Prostate gland (tissue), 2 donors: Measurements from ENCODE around the gene PANX3. TPM values are rescaled to one million over a fixed set of nuclear protein-coding genes. Genes with fewer than 3 reads are reported as not detected.

ENCODE experiments used
- DNase-seq: peaks from one replicate; pipeline ENCODE4 v3.0.0-alpha.2; 2019; ENCODE audit warnings: low spot score
- H3K27ac ChIP-seq, 2 donors: fragments of 200-600 bp; sonication (generic); 2 replicates each; pipeline ENCODE4 v1.5.1; 2017 to 2019
- H3K27me3 ChIP-seq: fragments of 200-600 bp; sonication (generic); replicated peaks from 2 replicates; pipeline ENCODE4 v1.5.1; 2019; ENCODE audit not compliant: insufficient read depth
- H3K36me3 ChIP-seq, 2 donors: fragments of 200-600 bp; sonication (generic); 1 replicate in 1 of 2; 2 replicates in 1 of 2; pipeline versions ENCODE4 v1.5.1 to v1.8.1; 2017 to 2019
- H3K4me1 ChIP-seq: fragments of 200-600 bp; sonication (generic); replicated peaks from 2 replicates; pipeline ENCODE4 v1.5.1; 2019
- H3K4me3 ChIP-seq, 2 donors: fragments of 200-600 bp; sonication (generic); 2 replicates each; pipeline ENCODE4 v1.5.1; 2017 to 2019
- H3K9me3 ChIP-seq: fragments of 200-600 bp; sonication (generic); 2 replicates; pipeline ENCODE4 v1.5.1; 2017
- POLR2A ChIP-seq: fragments of 450-650 bp; IDR thresholded peaks from one replicate; pipeline ENCODE4 v1.6.1; 2016; ENCODE audit warnings: antibody characterized with exemption, mild to moderate bottlenecking
- POLR2AphosphoS5 ChIP-seq: sonication (generic); formaldehyde crosslinking; IDR thresholded peaks from one replicate; pipeline ENCODE4 v1.6.1; 2017; ENCODE audit warnings: antibody characterized with exemption
- WGBS: methylation state at CpG from one replicate; pipeline ENCODE4 v1.1.5; 2018; 5-methylcytosine and 5-hydroxymethylcytosine counted together
- intact Hi-C: fragments of 100-400 bp; cut with DNase I; formaldehyde crosslinking; loops from one replicate; pipeline ENCODE4 v1.14.2; 2022
- total RNA-seq, 2 donors: library from RNA; depleted of rRNA; stranded (reverse); fragments of >200 nt; gene quantifications; one replicate each; pipeline ENCODE4 v1.1.0, GENCODE V29; 2016
- TF ChIP-seq, protein P1 (sequence below), 4 experiments: fragments of 200-600 bp in 2 of 4; fragments of 450-650 bp in 2 of 4; sonication (generic) in 2 of 4; IDR thresholded peaks; 1 replicate in 3 of 4; 2 replicates in 1 of 4; pipeline ENCODE4 v1.5.1; 2016 to 2019; ENCODE audit warnings: antibody characterized with exemption in 4 of 4, mild to moderate bottlenecking in 2 of 4, moderate library complexity in 2 of 4

The PANX3 gene, protein sequence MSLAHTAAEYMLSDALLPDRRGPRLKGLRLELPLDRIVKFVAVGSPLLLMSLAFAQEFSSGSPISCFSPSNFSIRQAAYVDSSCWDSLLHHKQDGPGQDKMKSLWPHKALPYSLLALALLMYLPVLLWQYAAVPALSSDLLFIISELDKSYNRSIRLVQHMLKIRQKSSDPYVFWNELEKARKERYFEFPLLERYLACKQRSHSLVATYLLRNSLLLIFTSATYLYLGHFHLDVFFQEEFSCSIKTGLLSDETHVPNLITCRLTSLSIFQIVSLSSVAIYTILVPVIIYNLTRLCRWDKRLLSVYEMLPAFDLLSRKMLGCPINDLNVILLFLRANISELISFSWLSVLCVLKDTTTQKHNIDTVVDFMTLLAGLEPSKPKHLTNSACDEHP
- total RNA-seq, result not detected

DNA sequence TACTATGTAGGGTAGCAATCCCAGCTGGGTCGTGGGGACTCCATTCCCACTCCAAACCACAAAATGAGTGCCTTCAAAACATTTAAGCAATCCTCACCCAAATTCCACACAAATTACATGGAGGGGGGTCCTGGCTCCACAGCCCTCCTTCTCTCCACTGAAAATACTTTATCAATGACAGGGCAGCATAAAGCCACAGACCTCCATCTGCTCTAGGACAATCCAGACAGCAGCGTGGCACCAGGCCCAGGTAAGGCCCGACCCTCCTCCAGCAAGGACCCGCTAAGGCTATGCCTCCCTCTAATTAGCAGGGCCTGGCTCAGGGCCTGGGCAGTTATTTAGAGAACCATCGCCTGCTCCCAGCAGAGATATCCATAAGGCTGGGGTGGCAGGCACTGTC is at the start of gene PANX3:
Gene PANX3 (plus strand): TSS at position 365 of the 400 bp plus-strand sequence. CDS start 129 bp downstream, outside the sequence.
- DNase-seq, result no peak
- Histone ChIP-seq H3K27ac (no peak within 1 kb of the TSS), H3K27me3 (no peaks in the 10 kb centered on the region), H3K4me3 (no peak within 1 kb of the TSS), H3K36me3 (no peaks in the 10 kb centered on the region), H3K9me3 (no peaks in the 10 kb centered on the region), H3K4me1 (no peaks in the 10 kb centered on the region)
- intact Hi-C loops, result no loop called here
- 63% methylated on average over 5 of the region's 5 CpGs for WGBS
- TF ChIP-seq, protein P1, sequence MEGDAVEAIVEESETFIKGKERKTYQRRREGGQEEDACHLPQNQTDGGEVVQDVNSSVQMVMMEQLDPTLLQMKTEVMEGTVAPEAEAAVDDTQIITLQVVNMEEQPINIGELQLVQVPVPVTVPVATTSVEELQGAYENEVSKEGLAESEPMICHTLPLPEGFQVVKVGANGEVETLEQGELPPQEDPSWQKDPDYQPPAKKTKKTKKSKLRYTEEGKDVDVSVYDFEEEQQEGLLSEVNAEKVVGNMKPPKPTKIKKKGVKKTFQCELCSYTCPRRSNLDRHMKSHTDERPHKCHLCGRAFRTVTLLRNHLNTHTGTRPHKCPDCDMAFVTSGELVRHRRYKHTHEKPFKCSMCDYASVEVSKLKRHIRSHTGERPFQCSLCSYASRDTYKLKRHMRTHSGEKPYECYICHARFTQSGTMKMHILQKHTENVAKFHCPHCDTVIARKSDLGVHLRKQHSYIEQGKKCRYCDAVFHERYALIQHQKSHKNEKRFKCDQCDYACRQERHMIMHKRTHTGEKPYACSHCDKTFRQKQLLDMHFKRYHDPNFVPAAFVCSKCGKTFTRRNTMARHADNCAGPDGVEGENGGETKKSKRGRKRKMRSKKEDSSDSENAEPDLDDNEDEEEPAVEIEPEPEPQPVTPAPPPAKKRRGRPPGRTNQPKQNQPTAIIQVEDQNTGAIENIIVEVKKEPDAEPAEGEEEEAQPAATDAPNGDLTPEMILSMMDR (IDR thresholded peaks at IDR 0.05), result no peak
- no peak for TF ChIP-seq POLR2AphosphoS5
- no peak for TF ChIP-seq POLR2A

DNA sequence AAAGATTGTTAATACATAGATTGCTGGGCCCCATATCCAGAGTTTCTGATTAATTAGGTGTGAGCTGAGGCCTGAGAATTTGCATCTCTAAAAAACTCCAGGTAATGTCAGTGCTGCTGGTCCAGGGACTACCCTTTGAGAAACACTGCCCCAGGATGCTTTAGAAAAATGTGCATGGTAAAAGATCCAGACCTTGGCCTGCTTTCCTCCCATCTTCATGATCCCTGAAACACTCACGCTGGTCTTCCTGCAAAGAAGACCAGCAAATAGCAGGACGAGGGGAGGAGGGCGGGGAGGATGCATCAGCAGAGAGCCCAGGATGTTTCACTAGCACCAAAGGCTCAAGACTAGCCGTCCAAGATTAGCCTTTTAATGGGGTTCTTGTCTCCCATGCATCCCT is 41.5 kb upstream of the PANX3 start, which contains the start of gene OR8A1:
Gene OR8A1 (plus strand): TSS at position 301 of the 400 bp plus-strand sequence. CDS start 123 bp downstream, outside the sequence.
- no peak for TF ChIP-seq POLR2AphosphoS5
- no peak for TF ChIP-seq POLR2A
- TF ChIP-seq, protein P1 (IDR thresholded peaks at IDR 0.05), result no peak
- no peaks in the 10 kb centered on the region for H3K4me1 ChIP-seq
- no peak within 1 kb of the TSS for H3K27ac ChIP-seq
- H3K9me3 ChIP-seq, result no peaks in the 10 kb centered on the region
- WGBS, result 37% methylated on average over 4 of the region's 4 CpGs
- DNase-seq, result no peak
- H3K27me3 ChIP-seq, result no peaks in the 10 kb centered on the region
- intact Hi-C loops, result no loop called here
- no peaks in the 10 kb centered on the region for H3K36me3 ChIP-seq
- no peak within 1 kb of the TSS for H3K4me3 ChIP-seq

DNA sequence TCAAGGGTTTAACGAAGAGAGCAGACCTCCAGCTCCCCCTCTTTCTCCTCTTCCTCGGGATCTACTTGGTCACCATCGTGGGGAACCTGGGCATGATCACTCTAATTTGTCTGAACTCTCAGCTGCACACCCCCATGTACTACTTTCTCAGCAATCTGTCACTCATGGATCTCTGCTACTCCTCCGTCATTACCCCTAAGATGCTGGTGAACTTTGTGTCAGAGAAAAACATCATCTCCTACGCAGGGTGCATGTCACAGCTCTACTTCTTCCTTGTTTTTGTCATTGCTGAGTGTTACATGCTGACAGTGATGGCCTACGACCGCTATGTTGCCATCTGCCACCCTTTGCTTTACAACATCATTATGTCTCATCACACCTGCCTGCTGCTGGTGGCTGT is 41.1 kb upstream of the PANX3 start:
- no peaks in the 10 kb centered on the region for H3K9me3 ChIP-seq
- DNase-seq, result no peak
- no peak for TF ChIP-seq POLR2A
- TF ChIP-seq, protein P1 (IDR thresholded peaks at IDR 0.05), result no peak
- no peak for TF ChIP-seq POLR2AphosphoS5
- H3K4me3 ChIP-seq, result no peak overlapping the region
- no peak overlapping the region for H3K27ac ChIP-seq
- H3K4me1 ChIP-seq, result no peaks in the 10 kb centered on the region
- no peaks in the 10 kb centered on the region for H3K36me3 ChIP-seq
- H3K27me3 ChIP-seq, result no peaks in the 10 kb centered on the region
- 88% methylated on average over 7 of the region's 7 CpGs for WGBS
- intact Hi-C loops, result no loop called here

DNA sequence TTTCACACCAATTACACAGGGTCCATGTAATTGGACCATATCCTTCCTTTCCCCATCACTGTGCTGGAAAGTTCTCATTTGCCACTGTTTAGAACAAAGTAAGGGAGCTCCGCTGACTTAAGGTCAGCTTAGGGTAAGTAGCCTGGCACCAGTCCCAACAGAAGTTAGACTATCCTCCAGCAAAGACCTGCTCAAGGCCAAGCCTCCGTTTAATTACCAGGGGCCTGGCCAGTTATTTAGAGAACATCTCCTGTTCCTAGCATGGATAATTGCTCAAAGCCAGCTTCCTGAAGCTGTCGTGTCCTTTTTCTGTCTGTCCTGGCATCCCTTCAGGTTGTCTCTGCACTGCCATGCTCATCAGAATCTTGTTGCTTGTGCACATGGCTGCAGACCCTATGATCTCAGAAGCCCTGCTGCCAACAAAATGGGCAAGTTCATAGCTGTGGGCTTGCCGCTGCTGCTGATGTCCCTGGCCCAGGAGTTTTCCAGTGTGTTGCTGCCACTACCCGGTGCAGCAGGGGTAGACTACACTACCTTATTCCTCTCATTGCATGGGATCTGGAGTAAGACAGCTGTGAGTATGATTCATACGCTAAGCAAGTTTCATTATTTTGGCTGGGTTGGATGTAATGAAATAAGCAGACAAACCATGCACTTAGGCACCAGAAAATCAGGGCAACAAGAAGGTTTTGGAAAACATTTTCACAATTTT is 33.4 kb upstream of the PANX3 start:
- H3K36me3 ChIP-seq, result no peaks in the 10 kb centered on the region
- no peak overlapping the region for H3K27ac ChIP-seq
- intact Hi-C loops, result no loop called here
- no peak for DNase-seq
- no peak for TF ChIP-seq POLR2A
- no peak for TF ChIP-seq POLR2AphosphoS5
- TF ChIP-seq, protein P1 (IDR thresholded peaks at IDR 0.05), result no peak
- no peak overlapping the region for H3K4me3 ChIP-seq
- H3K27me3 ChIP-seq, result no peaks in the 10 kb centered on the region
- no peaks in the 10 kb centered on the region for H3K4me1 ChIP-seq
- WGBS, result 70% methylated on average over 6 of the region's 6 CpGs
- H3K9me3 ChIP-seq, result no peaks in the 10 kb centered on the region
